ENCODE measurements around the gene PDE11A.

The PDE11A gene

GRCh38 chr2:177682836-177683660 lies 389.5 kb downstream of the PDE11A start:
- no peak for DNase-seq

DNA sequence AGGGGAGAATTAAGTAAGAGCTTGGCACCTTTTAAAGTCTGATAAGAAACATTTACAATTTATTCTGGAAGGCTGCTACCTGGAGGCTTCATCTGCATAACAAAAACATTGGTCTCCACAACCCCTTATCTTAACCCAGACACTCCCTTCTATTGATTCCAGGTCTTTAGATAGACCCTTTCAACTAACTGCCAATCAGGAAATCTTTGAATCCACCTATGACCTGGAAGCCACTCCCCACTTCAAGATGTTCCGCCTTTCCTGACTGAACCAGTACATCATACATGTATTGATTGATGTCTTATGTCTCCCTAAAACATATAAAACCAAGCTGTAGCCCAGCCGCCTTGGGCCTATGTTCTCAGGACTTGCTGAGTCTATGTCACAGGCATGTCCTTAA lies 390.6 kb downstream of the PDE11A start:
- no peak for DNase-seq

- no peak for DNase-seq
These were observed 391.5 kb downstream of the PDE11A start for GRCh38 chr2:177680866-177681712.

DNA sequence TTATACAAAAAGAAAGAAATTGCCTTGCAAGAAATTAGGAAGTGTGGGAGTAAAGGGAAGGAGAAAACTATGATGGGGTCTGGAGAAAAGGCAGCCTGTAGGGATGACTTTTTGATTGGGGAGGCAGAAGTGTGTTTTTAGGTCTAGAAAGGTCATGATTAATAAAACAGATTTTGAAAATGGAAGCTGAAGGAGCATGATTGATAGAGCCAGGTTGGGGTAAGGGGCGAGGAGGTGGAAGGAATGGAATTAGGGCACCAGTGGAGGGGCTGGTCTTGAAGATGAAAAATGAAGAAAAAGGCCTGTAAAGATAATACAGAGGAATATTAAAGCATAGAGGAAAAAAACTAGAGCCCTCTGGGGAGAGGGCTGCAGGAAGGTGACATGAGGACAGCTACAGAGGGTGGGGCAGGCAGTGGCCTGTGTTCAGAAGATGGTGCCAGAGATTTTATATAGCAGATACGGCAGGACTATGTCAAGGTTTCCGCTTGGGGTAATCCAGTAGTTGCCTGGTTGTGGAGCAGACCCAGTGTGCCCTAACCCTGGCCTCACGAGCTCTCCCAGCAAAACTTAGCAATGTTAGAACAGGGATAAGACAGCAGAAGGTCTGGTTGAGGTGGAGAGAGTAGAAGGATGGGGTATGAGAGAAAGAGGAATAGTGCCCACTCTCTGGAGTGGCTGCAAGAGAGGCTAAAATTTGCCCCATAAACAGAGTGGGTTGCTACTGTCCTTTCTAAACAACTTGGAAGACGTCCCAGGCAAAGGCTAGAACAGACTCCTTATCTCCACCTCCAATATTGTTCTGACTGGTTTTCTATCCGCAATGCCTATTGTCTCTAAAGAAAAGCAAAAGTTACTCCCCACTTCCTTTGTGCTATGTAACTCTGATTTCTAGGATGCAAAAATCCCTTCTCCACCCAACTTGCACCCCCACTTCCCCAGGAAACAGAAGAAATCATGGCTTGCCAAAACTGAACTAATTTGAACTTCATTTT lies 392.7 kb downstream of the PDE11A start:
- no peak for DNase-seq

- DNase-seq = no peak
These were observed 393.6 kb downstream of the PDE11A start for GRCh38 chr2:177678939-177679338.

GRCh38 chr2:177676636-177677035 lies 395.9 kb downstream of the PDE11A start:
- no peak for DNase-seq

- no peak for DNase-seq
These were observed 396.8 kb downstream of the PDE11A start for GRCh38 chr2:177675825-177676224.

GRCh38 chr2:177675350-177675821 lies 397.2 kb downstream of the PDE11A start:
- no peak for DNase-seq

DNA sequence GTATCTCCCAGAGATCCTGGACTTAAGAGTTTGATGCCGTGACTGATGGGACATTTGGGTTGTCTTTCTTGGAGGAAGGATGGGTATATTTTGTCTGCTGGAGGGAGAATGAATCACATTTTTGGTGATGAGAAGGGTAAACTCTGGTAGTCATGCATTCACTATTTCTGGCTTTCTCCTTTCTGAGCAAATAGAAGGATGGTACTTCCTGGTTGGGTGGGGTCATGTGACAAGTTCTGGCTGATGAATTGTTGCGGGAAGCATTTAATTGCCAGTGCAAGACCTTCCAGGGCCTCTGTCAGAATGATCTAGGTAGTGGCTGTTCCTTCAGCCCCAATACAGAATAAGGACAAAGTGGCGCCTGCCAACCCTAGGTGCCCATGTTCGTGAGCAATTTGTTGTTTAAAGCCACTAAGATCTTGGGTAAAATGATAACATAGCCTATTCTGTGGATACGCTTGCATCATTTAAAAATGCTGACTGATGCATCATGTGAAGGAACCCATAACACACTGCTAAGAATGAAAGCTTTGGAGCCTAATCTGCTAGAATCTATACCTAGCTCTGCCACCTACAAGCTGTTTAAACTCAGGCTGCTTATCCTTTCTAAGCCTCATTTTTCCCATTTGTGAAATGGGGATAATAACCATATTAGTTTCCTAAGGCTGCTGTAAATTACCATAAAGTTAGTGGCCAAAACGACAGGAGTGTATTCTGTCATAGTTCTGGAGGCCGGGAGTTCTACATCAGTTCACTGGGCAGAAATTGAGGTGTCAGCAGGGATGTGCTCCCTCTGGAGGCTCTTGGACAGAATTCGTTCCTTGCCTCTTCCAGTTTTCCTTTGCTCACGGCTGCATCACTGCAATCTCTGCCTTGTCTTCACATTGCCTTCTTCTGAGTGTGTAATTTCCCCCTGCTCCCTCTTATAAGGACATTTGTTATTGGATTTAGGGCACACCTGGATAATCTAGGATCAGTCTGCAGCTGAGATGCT lies 398.7 kb downstream of the PDE11A start:
- DNase-seq = no peak

- no peak for DNase-seq
These were observed 400.9 kb downstream of the PDE11A start for GRCh38 chr2:177671662-177672061.

DNA sequence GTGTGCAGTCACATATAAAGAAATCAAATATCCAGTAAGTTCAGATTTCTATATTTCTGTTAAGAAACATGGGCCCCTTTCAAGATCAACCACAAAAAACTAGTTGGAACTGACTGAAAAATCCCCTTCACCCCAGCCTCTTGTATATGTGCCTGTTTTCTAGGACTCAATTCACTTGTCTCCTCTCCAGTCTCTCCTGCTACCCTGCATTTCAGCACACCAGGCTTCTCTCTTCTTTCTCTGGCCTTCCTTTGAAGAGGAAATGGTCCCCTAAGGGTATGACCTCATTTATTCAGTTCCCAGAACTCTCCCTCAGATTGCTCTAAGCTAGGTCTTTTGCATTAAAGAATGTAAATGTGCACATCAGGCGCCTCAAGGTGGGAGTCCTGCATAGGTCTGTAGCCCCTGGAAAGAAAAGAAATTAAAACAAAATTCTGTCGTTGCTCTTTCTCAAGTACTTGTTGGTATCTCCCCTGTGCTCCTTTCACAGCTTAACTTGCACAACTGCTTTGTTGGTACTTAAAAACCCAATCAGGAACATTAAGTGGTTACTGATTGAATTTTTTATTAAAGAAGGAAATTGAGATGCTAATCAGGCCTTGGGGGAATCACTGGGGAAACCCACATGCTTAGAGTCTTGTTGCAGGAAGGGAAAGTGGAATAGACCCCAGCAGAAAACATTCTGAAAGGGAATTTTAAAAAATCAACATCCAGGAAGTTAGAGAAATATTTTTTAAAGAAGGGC lies 401.6 kb downstream of the PDE11A start:
- no peak for DNase-seq

GRCh38 chr2:177669625-177670330 lies 402.8 kb downstream of the PDE11A start:
- DNase-seq = no peak

- DNase-seq = no peak
These were observed 403.4 kb downstream of the PDE11A start for GRCh38 chr2:177669201-177669600.

DNA sequence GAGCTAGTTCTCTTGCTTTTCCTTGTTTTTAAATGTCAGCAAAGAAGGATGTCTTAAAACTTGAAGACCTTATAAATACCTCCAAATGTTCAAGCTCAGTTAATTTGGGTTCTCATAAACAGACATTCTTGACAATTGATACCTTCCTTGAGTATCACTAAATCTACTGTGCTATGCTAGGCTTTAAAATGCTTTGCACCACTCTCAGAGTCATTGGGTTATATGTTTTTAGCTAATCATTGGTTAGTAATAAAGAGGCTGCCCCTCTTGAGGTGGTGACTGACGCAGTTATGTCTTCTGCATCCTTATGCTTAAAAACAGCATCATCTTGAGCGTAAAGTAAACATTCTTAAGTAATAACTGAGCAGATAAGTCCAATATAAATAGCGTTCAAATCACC lies 404.0 kb downstream of the PDE11A start:
- DNase-seq = no peak

- DNase-seq = no peak
These were observed 405.0 kb downstream of the PDE11A start for GRCh38 chr2:177667626-177668025.

DNA sequence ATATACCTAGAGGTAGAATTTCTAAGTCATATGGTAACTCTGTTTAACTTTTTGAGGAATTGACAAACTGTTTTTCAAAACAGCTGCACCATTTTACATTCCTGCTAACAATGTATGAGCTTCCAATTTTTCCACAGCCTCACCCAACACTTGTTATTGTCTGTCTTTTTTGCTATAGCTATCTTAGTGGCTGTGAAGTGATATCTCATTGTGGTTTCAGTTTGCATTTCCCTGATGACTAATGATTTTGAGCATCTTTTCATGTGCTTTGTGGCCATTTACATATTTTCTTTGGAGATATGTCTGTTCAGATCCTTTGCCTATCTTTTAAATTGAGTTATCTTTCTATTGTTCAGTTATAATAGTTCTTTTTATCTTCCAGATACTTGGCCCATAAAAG lies 406.2 kb downstream of the PDE11A start:
- DNase-seq = no peak

GRCh38 chr2:177665948-177666347 lies 406.6 kb downstream of the PDE11A start:
- DNase-seq = no peak

DNA sequence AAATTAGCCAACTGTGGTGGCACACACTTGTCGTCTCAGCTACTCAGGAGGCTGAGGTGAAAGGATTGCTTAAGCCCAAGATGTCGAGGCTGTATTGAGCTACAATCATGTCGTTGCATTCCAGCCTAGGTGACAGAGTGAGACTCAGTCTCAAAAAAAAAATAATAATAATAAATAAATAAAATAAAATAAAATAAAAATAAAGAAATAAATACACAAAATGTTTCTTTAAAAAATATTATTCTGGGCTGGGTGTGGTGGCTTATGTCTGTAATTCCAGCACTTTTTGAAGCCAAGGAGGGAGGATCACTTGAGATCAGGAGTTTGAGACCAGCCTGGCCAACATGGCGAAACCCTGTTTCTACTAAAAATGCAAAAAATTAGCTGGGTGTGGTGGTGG lies 407.2 kb downstream of the PDE11A start:
- no peak for DNase-seq

DNA sequence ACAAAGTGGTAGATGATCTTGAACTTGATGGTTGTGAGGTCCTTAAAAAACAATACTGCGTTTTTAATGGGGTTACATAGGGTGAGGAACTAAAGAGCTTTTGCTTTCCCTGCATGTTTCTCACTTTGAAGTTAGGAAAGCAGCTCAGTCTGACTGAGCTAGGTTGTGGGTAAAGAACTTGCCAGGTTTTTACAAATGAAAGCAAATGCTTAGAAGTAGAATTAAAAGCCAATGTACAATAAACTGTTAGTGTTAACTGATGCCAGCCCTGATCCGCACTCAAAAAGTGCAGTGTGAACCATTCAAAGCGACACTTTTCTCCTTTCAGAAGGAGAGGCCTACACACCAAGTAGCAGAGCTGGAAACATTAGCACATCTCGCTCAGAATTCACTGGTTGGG lies 409.7 kb downstream of the PDE11A start:
- no peak for DNase-seq

DNA sequence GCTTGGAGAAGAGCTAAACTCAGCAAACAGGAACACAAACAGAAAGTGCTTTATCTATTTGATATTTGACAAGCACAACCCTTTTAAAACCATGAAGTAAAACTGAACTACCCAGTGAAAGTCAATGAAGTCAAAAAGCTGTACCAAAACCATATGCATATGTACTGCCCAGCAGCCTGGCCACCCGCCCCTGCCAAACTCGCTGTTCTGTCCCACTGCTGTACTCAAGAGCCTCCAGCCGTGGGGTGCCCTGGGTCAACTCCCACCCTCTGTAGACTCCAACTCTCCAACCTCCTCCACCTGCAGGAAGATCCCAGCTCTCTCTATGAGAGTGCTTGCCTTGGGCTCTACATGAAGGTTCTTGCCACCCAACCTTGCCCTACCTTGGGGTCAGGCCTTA lies 411.8 kb downstream of the PDE11A start:
- DNase-seq = no peak

Measured in KG1 (cell line).